Tongue (tissue), 2 donors: ENCODE results near the gene KANSL1L. TPM values are rescaled to one million over a fixed set of nuclear protein-coding genes. Genes with fewer than 3 reads are reported as not detected.
"Not testable (repeated sequence)": the region's sequence is repeated elsewhere in the genome, so short reads cannot be mapped to it uniquely, and the experiment has no call there.

Experiments
- DNase-seq: peaks from one replicate; pipeline ENCODE4 v3.0.0-alpha.2; 2015
- total RNA-seq: library from RNA; depleted of rRNA; stranded (reverse); fragments of >200 nt; gene quantifications from one replicate; pipeline ENCODE4 v1.2.3, GENCODE V29; 2014

The KANSL1L gene, protein sequence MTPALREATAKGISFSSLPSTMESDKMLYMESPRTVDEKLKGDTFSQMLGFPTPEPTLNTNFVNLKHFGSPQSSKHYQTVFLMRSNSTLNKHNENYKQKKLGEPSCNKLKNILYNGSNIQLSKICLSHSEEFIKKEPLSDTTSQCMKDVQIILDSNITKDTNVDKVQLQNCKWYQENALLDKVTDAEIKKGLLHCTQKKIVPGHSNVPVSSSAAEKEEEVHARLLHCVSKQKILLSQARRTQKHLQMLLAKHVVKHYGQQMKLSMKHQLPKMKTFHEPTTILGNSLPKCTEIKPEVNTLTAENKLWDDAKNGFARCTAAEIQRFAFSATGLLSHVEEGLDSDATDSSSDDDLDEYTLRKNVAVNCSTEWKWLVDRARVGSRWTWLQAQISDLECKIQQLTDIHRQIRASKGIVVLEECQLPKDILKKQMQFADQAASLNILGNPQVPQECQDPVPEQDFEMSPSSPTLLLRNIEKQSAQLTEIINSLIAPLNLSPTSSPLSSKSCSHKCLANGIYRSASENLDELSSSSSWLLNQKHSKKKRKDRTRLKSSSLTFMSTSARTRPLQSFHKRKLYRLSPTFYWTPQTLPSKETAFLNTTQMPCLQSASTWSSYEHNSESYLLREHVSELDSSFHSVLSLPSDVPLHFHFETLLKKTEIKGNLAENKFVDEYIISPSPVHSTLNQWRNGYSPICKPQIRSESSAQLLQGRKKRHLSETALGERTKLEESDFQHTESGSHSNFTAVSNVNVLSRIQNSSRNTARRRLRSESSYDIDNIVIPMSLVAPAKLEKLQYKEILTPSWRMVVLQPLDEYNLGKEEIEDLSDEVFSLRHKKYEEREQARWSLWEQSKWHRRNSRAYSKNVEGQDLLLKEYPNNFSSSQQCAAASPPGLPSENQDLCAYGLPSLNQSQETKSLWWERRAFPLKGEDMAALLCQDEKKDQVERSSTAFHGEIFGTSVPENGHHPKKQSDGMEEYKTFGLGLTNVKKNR
- total RNA-seq: 53.6 TPM

- DNase-seq: peak; percentile 99
Measured at GRCh38 chr2:210171309-210172218, at the start of gene KANSL1L. Gene KANSL1L (minus strand): TSS chr2:210171409. CDS start chr2:210154582, 16,827 bp downstream.

- no peak for DNase-seq
Measured at GRCh38 chr2:210215120-210215519, 43.9 kb upstream of the KANSL1L start.

DNA sequence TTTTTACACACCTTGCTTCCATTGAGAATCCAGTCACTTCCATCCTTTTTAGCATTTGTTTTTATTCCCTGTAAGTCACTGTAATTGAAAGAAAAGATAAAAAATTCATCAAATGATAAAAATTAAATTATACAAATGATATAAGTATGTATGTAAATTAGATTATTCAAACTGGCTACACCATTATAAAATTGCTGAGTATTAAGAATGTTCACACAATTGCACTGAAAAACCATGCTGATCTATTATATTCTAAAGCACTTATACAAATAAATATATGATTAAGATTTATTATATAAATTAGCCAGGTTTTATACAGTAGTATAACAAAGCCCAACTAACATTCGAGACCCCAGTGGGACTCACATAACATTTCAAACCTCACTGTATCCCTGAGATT lies 39.0 kb upstream of the KANSL1L start:
- no peak for DNase-seq

- no peak for DNase-seq
Measured at GRCh38 chr2:210207929-210208328, 36.7 kb upstream of the KANSL1L start.

- no peak for DNase-seq
Measured at GRCh38 chr2:210203558-210203957, 32.3 kb upstream of the KANSL1L start.

GRCh38 chr2:210203147-210203546 lies 31.9 kb upstream of the KANSL1L start:
- DNase-seq: no peak

DNA sequence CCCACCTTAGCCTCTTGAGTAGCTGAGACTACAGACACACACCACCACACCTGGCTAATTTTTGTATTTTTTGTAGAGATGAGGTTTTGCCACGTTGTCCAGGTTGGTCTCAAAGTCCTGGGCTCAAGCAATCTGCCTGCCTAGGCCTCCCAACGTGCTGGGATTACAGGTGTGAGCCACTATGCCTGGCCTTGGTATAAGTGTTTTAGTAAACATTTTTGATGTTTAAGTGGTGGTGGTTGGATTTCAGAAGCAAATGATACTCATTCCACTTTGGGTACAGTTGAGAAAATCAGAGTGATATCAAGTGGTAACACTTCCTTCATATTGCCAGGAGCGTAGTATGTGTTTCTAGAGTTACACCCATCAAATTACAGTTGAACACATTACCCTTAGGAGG lies 28.6 kb upstream of the KANSL1L start:
- DNase-seq: no peak

DNA sequence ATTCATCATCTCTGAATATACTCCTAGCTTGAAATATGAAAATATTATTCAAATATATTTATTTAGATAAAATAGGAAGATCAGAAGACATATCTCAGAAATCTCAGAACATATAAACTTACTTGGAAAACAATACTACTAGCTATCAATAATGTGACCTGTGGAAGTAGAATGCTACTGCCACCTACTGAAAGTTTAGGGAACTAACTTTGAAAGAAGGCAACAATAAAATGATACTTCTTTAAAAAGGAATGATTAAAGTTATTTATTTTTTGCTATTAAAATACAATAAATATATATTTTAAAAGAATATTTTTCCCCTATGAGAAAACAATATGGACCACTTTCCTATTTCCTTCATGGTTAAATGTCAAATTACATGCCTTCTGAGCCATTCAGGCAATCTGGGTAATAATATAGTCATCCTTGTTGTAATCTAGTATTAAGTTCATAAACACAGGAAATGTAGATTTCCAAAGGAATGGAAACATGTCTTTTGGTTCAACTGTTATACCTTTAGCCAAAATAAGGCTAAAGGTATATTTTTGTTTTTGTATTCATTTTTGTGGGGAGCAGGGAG lies 28.1 kb upstream of the KANSL1L start:
- peak; percentile 46 for DNase-seq

DNA sequence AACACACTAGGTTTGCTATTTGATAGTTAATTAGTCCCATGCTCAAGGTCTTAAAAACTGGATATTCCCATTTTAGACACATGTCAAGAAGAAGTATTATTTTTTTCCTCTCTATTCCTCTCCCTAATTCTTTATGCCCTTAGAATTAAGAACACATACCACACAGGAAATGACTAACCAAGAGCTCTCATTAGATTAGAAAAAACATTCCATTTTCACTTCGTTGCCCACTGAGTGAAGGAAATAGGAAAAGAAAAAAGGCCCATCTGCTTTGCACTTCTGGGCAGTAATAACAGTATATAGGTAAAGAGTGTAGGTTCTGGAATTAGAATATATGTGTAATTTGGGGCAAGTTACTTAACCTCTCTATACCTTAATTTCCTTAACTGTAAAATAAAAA lies 27.1 kb upstream of the KANSL1L start:
- DNase-seq: no peak

DNA sequence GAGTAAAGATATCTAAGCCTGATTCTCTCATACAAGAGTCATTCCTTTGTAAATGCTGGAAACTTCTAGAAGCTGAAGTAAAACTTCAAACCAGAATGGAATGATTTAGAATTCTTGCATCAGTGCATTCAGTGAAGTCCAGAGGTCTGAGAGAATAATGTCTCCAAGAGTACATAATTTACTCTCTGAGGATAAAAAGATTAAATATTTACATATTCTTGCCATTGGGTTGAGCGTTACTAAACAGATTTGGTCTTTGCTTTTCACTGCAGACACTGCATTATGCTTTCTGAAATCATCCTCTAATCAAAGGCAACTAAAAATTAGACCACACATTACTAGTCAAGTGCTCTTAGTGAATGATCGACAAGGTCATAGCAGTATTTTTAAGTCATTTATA lies 26.5 kb upstream of the KANSL1L start:
- no peak for DNase-seq

DNA sequence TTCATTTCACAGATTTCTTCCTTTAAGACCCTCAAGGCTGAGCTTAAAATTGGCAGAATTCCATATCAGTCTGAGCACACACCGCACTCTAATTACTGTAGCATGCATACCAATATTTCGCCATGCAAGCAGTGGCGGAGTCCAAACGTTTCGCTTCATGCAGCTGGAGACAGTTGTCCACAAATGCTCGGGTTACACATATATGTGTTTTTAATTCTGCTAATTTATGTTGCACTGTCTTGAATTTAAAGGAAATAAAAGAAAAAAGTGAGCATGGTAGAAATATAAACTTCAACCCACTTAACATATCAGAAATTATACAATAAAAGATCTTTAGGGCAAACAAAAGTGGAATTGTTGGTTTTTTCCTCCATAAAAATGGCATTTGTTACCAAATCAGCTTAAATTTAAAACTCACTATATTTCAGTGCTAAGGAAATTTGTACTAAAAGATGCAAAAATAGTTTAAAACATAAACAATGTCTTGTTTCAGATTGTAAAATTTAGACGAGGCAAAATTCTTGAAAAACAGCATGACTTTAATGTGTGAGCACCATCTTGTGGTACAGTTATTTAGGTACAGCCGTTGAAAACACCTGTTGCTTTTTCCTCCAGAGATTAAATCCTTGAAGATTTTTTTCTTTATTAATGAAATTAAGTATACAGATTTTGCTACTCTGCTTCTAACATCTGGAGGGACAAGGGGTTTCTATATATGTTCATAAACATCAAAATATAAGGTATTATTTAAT lies 24.1 kb upstream of the KANSL1L start:
- peak; percentile 77 for DNase-seq

DNA sequence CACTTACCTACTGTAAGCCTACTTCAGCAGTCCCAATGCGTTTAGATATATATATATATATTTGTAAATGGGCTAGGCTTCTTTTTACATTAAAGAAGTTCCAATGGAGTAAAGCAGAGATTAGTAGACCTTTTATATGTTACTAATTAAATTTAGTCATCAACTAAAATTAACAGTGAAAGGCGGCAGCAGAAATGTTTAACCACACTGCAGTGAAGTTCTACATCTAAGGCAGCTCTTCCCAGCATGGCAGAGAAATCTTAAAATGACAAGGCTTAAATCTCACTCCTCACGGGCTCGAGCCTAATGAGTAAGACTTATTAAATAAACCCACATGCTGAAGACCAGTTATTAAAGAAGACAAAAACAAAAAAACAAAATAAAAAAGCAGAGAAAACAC lies 19.1 kb upstream of the KANSL1L start:
- DNase-seq: no peak

DNA sequence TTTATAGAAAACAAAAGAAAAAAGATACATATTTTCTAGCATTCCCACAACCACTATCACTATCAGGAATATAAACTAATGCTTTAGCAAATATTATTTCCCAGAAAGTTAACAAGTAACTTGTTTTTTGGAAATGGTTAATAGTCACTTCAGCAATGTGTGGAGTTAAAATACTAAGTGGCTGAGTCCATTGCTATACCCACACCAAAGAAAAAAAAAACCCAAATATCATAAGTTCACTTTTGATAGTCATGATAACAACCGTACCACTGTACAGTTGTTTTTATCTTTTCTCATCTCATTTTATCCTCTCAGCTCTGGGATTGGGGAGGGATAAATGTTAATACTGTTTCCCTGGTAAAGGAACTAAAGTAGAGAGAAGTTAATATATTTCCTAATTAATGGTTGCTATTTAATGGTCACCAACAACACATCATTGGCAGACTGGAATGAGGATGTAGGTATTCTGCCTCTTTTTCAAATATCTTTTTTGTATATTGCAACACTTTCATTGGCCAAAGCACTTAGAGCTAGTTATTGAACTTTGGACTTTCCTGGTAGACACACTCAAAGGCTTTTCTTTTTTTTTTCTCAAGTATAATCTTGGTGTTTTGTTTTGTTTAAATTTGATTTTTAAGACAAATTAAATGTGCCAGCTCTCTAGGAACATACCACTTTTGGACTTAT lies 18.4 kb upstream of the KANSL1L start:
- DNase-seq: no peak

DNA sequence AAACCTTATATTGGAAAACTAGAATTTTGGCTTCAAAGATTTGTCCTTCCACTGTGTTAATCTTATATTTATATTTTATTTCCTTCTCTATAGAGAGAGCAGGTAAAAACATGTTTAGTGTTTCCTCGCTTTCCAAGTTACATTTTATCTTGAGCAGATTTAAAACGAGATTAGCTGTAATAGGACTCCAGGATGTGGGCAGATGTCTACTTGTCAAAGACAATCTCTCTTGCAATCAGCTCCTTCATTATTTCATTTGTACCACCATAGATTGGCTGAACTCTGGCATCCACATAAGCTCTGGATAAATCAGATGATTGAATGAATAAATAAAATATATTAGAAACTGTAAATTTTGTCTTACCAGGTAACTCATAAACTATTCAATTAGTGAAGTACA lies 17.5 kb upstream of the KANSL1L start:
- DNase-seq: no peak

DNA sequence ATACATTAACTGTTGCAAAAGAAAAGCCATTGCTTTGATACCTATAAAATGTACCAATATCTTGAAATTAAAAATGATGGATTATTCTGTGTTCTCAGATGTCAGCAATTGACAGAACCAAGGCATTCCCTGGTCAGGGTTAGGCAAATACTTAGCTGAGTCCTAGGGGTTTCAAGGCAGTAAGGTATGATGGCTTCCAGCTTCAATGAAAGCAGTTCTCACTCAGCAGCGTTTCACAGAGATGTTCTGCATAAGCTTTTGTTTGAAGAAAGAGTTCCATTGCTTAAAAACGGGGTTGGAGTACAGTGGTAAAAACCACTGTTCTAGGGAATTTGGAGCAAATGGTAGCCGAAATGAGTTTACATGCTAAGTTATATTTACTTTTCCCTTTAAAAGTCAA lies 17.0 kb upstream of the KANSL1L start:
- DNase-seq: no peak

DNA sequence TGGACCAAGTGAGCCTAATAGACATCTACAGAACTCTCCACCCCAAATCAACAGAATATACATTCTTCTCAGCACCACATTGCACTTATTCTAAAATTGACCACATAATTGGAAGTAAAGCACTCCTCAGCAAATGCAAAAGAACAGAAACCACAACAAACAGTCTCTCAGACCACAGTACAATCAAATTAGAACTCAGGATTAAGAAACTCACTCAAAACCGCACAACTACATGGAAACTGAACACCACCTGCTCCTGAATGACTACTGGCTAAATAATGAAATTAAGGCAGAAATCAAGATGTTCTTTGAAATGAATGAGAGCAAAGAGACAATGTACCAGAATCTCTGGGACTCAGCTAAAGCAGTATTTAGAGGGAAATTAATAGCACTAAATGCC lies 12.7 kb upstream of the KANSL1L start:
- not testable (repeated sequence) for DNase-seq

GRCh38 chr2:210181606-210182088 lies 10.4 kb upstream of the KANSL1L start:
- not testable (repeated sequence) for DNase-seq

DNA sequence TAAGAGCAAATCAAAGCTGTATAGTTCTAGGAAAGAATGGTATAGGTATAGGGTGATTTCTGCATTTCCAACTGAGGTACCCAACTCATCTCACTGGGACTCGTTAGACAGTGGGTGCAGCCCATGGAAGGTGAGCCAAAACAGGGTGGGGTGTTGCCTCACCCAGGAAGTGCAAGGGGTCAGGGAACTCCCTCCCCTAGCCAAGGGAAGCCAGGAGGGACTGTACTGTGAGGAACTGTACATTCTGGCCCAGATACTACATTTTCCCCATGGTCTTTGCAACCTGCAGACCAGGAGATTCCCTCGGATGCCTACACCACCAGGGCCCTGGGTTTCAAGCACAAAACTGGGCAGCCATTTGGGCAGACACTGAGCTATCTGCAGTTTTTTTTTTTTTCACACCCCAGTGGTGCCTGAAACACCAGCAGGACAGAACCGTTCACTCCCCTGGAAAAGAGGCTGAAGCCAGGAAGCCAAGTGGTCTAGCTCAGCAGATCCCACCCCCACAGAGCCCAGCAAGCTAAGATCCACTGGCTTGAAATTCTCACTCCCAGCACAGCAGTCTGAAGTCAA lies 9.9 kb upstream of the KANSL1L start:
- not testable (repeated sequence) for DNase-seq

DNA sequence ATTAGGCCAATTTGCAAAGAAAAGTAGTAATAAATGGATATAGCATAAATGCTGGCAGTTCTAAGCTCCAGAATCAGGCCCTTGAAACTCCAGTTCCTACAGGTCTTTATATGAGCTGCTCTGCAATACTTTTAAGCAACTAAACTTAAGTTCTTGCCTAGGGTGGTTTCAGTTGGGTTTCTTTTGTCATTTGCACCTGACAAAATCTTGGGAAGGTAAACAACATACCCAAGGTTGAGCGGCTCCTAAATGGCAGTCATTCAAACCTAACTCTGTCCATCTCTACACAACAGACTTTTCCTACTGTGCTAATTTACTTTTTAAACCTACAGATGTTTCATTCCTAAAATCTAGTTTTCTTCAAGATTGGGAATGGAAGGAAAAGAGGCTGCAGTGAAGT lies 9.3 kb upstream of the KANSL1L start:
- DNase-seq: no peak
